MM.1S (cell line): ENCODE results near the gene SCAP.

Experiments
- DNase-seq: peaks from one replicate; pipeline ENCODE4 v3.0.0-alpha.2; 2015
- H2AFZ ChIP-seq: fragments of 300-600 bp; sonication (generic); 2 replicates; pipeline ENCODE4 v1.6.0; 2016; ENCODE audit warnings: antibody characterized with exemption, low read length
- H3F3A ChIP-seq: fragments of 300-600 bp; sonication (generic); 2 replicates; pipeline ENCODE4 v1.6.1; 2016; ENCODE audit warnings: mild to moderate bottlenecking, antibody characterized with exemption, low read length, moderate library complexity, mixed read lengths; ENCODE audit not compliant: insufficient read depth
- H3K27ac ChIP-seq: fragments of 300-600 bp; sonication (generic); 2 replicates; pipeline ENCODE4 v1.5.1; 2016; ENCODE audit warnings: mild to moderate bottlenecking, low read length
- H3K27me3 ChIP-seq: fragments of 300-600 bp; sonication (generic); replicated peaks from 2 replicates; pipeline ENCODE4 v1.6.0; 2016; ENCODE audit warnings: low read length; ENCODE audit not compliant: insufficient read depth
- H3K36me3 ChIP-seq: fragments of 300-600 bp; sonication (generic); replicated peaks from 2 replicates; pipeline ENCODE4 v1.6.1; 2016; ENCODE audit warnings: mild to moderate bottlenecking, low read length, mixed read lengths; ENCODE audit not compliant: insufficient read depth
- H3K4me1 ChIP-seq: fragments of 300-600 bp; sonication (generic); 2 replicates; pipeline ENCODE4 v1.6.1; 2016; ENCODE audit warnings: low read length, mixed read lengths
- H3K4me2 ChIP-seq: fragments of 300-600 bp; sonication (generic); 2 replicates; pipeline ENCODE4 v1.6.0; 2016; ENCODE audit warnings: low read depth, low read length
- H3K4me3 ChIP-seq: fragments of 300-600 bp; sonication (generic); 2 replicates; pipeline ENCODE4 v1.5.1; 2016; ENCODE audit warnings: low read length, mixed read lengths
- H3K79me2 ChIP-seq: fragments of 300-600 bp; sonication (generic); 2 replicates; pipeline ENCODE4 v1.6.1; 2016; ENCODE audit warnings: mixed run types, low read length, mixed read lengths
- H3K9ac ChIP-seq: fragments of 300-600 bp; sonication (generic); 2 replicates; pipeline ENCODE4 v1.6.1; 2016; ENCODE audit warnings: low read length, mixed read lengths
- H3K9me2 ChIP-seq: fragments of 300-600 bp; sonication (generic); replicated peaks from 2 replicates; pipeline ENCODE4 v1.6.1; 2016; ENCODE audit warnings: mild to moderate bottlenecking, low read length, mixed read lengths; ENCODE audit not compliant: insufficient read depth
- H3K9me3 ChIP-seq: fragments of 300-600 bp; sonication (generic); replicated peaks from 2 replicates; pipeline ENCODE4 v1.6.1; 2016; ENCODE audit warnings: mild to moderate bottlenecking, low read length, mixed read lengths; ENCODE audit not compliant: insufficient read depth
- H4K20me1 ChIP-seq: fragments of 300-600 bp; sonication (generic); 2 replicates; pipeline ENCODE4 v1.6.1; 2016; ENCODE audit warnings: mild to moderate bottlenecking, low read length, moderate library complexity, mixed read lengths; ENCODE audit not compliant: insufficient read depth
- EZH2 ChIP-seq: fragments of 300-600 bp; sonication (generic); optimal IDR thresholded peaks from 2 replicates; pipeline ENCODE3; 2017; ENCODE audit warnings: low read depth, mild to moderate bottlenecking, antibody characterized with exemption, low read length, mixed read lengths
- EZH2phosphoT487 ChIP-seq: fragments of 300-600 bp; sonication (generic); IDR thresholded peaks from 2 replicates; pipeline ENCODE4 v1.6.1; 2018; ENCODE audit warnings: antibody characterized with exemption, low read length
- TF ChIP-seq, protein P1 (sequence below): fragments of 300-600 bp; sonication (generic); IDR thresholded peaks from 2 replicates; pipeline ENCODE4 v1.5.1; 2016; ENCODE audit warnings: antibody characterized with exemption, low read length, mixed read lengths

SCAP gene

DNA sequence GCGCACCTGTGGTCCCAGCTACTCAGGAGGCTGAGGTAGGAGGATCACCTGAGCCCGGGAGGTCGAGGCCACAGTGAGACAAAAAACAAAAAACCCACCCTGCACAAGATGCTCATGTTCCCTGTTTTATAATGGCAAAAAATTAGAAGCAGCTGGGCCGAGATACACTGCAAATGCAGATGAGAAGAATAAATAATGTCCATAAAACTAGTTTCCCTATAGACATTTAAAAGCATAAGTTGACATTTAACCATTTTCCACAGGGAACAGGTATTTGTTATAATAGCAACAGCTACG is 537 bp upstream of the SCAP start:
- TF ChIP-seq, protein P1, sequence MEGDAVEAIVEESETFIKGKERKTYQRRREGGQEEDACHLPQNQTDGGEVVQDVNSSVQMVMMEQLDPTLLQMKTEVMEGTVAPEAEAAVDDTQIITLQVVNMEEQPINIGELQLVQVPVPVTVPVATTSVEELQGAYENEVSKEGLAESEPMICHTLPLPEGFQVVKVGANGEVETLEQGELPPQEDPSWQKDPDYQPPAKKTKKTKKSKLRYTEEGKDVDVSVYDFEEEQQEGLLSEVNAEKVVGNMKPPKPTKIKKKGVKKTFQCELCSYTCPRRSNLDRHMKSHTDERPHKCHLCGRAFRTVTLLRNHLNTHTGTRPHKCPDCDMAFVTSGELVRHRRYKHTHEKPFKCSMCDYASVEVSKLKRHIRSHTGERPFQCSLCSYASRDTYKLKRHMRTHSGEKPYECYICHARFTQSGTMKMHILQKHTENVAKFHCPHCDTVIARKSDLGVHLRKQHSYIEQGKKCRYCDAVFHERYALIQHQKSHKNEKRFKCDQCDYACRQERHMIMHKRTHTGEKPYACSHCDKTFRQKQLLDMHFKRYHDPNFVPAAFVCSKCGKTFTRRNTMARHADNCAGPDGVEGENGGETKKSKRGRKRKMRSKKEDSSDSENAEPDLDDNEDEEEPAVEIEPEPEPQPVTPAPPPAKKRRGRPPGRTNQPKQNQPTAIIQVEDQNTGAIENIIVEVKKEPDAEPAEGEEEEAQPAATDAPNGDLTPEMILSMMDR = no peak
- TF ChIP-seq EZH2phosphoT487 (no peak), EZH2 (no peak)
- Histone ChIP-seq H3K9me2 (no peaks in the 10 kb centered on the region), H3K4me1 (peaks cover 3% of the 10 kb centered on the region; the same call in 1 of the 2 replicates), H3K27ac (no peak overlapping the region), H3K79me2 (peaks cover 40% of the 10 kb centered on the region), H2AFZ (peak overlapping the region; percentile 98), H3K36me3 (no peaks in the 10 kb centered on the region), H4K20me1 (peaks cover 3% of the 10 kb centered on the region; the same call in 1 of the 2 replicates), H3K9ac (peak overlapping the region; percentile 42; the same call in 1 of the 2 replicates), H3K9me3 (no peaks in the 10 kb centered on the region), H3F3A (peaks cover 6% of the 10 kb centered on the region), H3K27me3 (no peaks in the 10 kb centered on the region), H3K4me2 (peak overlapping the region; percentile 49; the same call in 1 of the 2 replicates), H3K4me3 (peak overlapping the region; percentile 65)
- no peak for DNase-seq

DNA sequence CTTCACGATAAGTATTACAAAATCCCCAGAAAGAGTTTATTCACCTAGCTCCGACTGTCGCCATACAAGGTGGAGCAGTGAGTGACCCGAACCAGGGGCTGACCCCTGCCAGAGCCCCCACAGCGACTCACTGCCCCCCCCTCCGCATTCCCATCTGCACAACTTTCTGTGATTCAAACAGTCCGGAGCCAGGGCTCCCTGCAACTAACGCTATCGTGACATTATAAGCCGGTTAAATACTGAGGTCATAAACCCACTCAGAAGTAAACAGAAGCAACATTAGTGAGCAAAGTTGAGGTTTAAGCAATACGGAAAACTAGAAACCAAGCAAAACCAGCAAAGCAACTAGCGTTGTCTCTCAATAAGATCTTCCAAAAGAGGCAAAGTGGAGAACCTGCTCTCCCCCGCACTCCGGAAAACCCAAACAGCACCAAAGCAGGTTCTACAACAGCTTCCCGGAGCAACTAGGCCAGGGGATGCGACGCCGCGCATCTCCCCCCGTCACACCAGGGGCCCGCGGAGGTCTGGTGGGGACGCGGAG is 642 bp downstream of the SCAP start:
- Histone ChIP-seq H3K9me2 (no peaks in the 10 kb centered on the region), H4K20me1 (peaks cover 3% of the 10 kb centered on the region), H3K9ac (peak overlapping the region; percentile 77), H3K36me3 (no peaks in the 10 kb centered on the region), H3K4me1 (peaks cover 3% of the 10 kb centered on the region; the same call in 1 of the 2 replicates), H3K27me3 (no peaks in the 10 kb centered on the region), H3K9me3 (no peaks in the 10 kb centered on the region), H3F3A (peaks cover 6% of the 10 kb centered on the region), H3K4me2 (peak overlapping the region; percentile 90), H2AFZ (peak overlapping the region; percentile 95), H3K27ac (peak overlapping the region; percentile 35), H3K79me2 (peaks cover 52% of the 10 kb centered on the region), H3K4me3 (peak overlapping the region; percentile 89)
- peak; percentile 22 for DNase-seq
- TF ChIP-seq EZH2phosphoT487 = no peak
- no peak for TF ChIP-seq EZH2
- TF ChIP-seq, protein P1 = no peak

DNA sequence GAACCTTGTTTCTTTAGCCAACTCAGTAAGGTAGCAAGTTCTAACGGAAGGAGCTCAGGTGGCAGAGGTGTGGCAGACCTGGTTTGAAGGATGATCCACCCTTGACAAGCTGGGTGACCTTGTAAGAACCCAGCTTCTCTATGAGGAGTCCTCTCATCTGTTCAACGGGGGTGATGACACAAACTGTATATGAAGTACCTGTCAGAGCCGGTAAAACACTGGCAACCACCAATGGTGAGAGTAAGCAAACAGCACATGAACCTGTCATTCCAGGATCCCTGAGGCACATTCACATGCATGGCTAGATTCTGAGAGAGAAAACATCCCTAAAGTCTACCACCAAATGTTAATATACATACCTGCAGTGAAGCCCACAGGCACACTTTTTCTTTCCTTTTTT is 2.4 kb downstream of the SCAP start:
- H3K36me3 ChIP-seq = no peaks in the 10 kb centered on the region
- H3K9me3 ChIP-seq = no peaks in the 10 kb centered on the region
- H3K27me3 ChIP-seq = no peaks in the 10 kb centered on the region
- peaks cover 3% of the 10 kb centered on the region; the same call in 1 of the 2 replicates for H3K4me1 ChIP-seq
- no peak overlapping the region for H3K4me3 ChIP-seq
- H3K4me2 ChIP-seq = no peak overlapping the region
- H4K20me1 ChIP-seq = peaks cover 3% of the 10 kb centered on the region
- TF ChIP-seq, protein P1 = no peak
- no peak for TF ChIP-seq EZH2phosphoT487
- TF ChIP-seq EZH2 = no peak
- H3K9me2 ChIP-seq = no peaks in the 10 kb centered on the region
- H3K79me2 ChIP-seq = peaks cover 66% of the 10 kb centered on the region
- no peak overlapping the region for H3K9ac ChIP-seq
- no peak overlapping the region for H3K27ac ChIP-seq
- no peak for DNase-seq
- peaks cover 6% of the 10 kb centered on the region for H3F3A ChIP-seq
- no peak overlapping the region for H2AFZ ChIP-seq
